ENCODE data around the gene IGFN1. TPM values are rescaled to one million over a fixed set of nuclear protein-coding genes. Genes with fewer than 3 reads are reported as not detected.

The IGFN1 gene
- total and polyA plus RNA-seq, 9 of the 15 experiments (the other 6 are each of a cell fraction or from before 2014, with no cell fraction given), result 0.04 TPM; not detected in 8

GRCh38 chr1:201189085-201189484, 1.5 kb upstream of the IGFN1 start:
- Histone ChIP-seq H3K9ac (ENCODE audit: insufficient read depth in 1 of 2, low read depth in 2 of 2, low read length in 2 of 2) (no peak overlapping the region), H3K36me3 (ENCODE audit: control insufficient read depth, insufficient read depth, low read length) (no peaks in the 10 kb centered on the region), H3K4me3 (no peak overlapping the region), H3K9me1 (ENCODE audit: control insufficient read depth, insufficient read depth, low read length) (peaks cover 3% of the 10 kb centered on the region), H3K9me3 (replicated peaks; ENCODE audit: control insufficient read depth, insufficient read depth, low read depth, low read length) (no peaks in the 10 kb centered on the region), H3K27ac (ENCODE audit: extremely low read depth, low read depth, low read length) (no peak overlapping the region), H3K27me3 (ENCODE audit: control insufficient read depth in 2 of 2, insufficient read depth in 2 of 2, low read length in 2 of 2) (peaks cover 41 to 79% of the 10 kb centered on the region in 2 experiments), H2AFZ (ENCODE audit: low read depth, low read length) (no peak overlapping the region), H3K4me1 (replicated peaks in 1 of 2; ENCODE audit: control insufficient read depth in 2 of 2, insufficient read depth in 2 of 2, low read length in 2 of 2) (peaks cover 0 to 6% of the 10 kb centered on the region in 2 experiments; a peak in 2 of 5 replicates), H3K79me2 (ENCODE audit: control insufficient read depth, insufficient read depth, low read length) (no peaks in the 10 kb centered on the region), H3K4me2 (ENCODE audit: insufficient read depth, low read length) (no peak overlapping the region), H4K20me1 (replicated peaks; ENCODE audit: control insufficient read depth, insufficient read depth, low read length) (0 out of 2 replicates have a peak, but pooled peaks cover 4% of the 10 kb centered on the region)
- intact Hi-C loops (cut with micrococcal nuclease), result loop anchor here (10.0 kb wide), 1 partner anchor 104 kb away; no protein-coding TSS in a partner anchor
- in situ Hi-C loops (cut with MboI), result no loop called here
- no peak for TF ChIP-seq RAD21 (CRISPR knock-in tag; conservative IDR thresholded peaks at IDR 0.05 in 1 of 2, IDR thresholded peaks at IDR 0.05 in 1 of 2)
- TF ChIP-seq CGGBP1 (CRISPR knock-in tag; IDR thresholded peaks at IDR 0.05), result no peak
- no peak for TF ChIP-seq ZNF134 (CRISPR knock-in tag; conservative IDR thresholded peaks at IDR 0.05)
- no peak for TF ChIP-seq SREBF2 (CRISPR knock-in tag; IDR thresholded peaks at IDR 0.05)
- TF ChIP-seq ZBTB43 (CRISPR knock-in tag; IDR thresholded peaks at IDR 0.05), result no peak
- no peak for TF ChIP-seq ELF1 (tag; IDR thresholded peaks at IDR 0.05)
- no peak for TF ChIP-seq NFE2L1 (tag; IDR thresholded peaks at IDR 0.05; ENCODE audit: borderline replicate concordance, low read depth)
- no peak for TF ChIP-seq SAFB2 (IDR thresholded peaks at IDR 0.05; ENCODE audit: borderline replicate concordance, low read depth, low read length, severe bottlenecking)
- no TSS peak for BruUV-seq (replicated peaks)
- POLR2A ChIA-PET, result no interaction called here
- 0% methylated on average over 2 of the region's 2 CpGs for WGBS (ENCODE audit: insufficient coverage, low coverage, missing lambda C conversion rate)
- CTCF ChIA-PET (ENCODE audit: low intra/inter-chr PET ratio), result no interaction called here
- ATAC-seq (no peak), DNase-seq (ENCODE audit: extremely low read depth in 1 of 4, low spot score in 3 of 4) (no peak), FAIRE-seq (no peak)

Measured in K562 (cell line).